HG02981 (cell line): ENCODE measurements around the gene FIGN.

ENCODE experiments used
- ATAC-seq: cut with Tn5 transposase; IDR thresholded peaks from one replicate; pipeline ENCODE4 v1.9.1; 2021; ENCODE audit warnings: mild to moderate bottlenecking, moderate library complexity; ENCODE audit not compliant: unreplicated experiment

FIGN gene, protein sequence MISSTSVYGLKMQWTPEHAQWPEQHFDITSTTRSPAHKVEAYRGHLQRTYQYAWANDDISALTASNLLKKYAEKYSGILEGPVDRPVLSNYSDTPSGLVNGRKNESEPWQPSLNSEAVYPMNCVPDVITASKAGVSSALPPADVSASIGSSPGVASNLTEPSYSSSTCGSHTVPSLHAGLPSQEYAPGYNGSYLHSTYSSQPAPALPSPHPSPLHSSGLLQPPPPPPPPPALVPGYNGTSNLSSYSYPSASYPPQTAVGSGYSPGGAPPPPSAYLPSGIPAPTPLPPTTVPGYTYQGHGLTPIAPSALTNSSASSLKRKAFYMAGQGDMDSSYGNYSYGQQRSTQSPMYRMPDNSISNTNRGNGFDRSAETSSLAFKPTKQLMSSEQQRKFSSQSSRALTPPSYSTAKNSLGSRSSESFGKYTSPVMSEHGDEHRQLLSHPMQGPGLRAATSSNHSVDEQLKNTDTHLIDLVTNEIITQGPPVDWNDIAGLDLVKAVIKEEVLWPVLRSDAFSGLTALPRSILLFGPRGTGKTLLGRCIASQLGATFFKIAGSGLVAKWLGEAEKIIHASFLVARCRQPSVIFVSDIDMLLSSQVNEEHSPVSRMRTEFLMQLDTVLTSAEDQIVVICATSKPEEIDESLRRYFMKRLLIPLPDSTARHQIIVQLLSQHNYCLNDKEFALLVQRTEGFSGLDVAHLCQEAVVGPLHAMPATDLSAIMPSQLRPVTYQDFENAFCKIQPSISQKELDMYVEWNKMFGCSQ

DNA sequence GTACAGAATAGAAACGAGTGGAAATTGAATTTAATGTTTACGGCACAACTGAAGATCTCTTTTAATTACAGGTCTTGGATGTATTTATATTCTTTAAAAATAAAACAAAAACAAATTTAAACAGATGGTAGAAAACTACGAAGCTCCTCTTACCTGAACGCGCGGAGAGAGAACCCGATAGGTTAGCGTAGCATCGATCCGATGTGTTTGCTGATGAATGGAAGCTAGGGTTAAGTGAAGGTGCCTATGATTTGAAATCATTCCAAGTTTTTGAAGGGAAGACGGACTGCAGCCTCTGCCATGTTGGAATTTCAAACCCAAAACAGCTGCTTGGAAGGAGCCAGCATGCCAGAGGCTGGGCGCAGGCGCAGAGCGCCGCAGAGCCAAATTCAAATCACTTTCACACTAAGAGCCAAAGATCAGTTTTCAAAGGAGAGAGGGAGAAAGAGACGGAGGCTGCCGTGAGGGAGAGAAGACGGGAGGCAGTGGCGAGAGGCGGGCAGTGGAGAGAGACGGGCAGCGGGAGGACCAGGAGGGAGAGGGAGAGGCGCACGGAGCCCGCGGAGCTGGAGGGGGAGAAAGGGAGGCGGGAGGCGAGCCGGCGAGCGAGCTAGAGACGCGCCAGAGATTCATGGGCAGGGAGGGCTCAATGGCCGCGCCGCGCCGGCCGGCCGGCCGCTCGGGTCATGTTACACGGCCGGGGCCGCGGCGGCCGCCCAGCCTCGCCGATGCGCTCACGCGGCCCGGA is at the start of gene FIGN:
Gene FIGN, minus strand, starts transcription at position 324 of the 748 bp plus-strand sequence. CDS start 1,081 bp downstream, outside the sequence.
- no peak for ATAC-seq

DNA sequence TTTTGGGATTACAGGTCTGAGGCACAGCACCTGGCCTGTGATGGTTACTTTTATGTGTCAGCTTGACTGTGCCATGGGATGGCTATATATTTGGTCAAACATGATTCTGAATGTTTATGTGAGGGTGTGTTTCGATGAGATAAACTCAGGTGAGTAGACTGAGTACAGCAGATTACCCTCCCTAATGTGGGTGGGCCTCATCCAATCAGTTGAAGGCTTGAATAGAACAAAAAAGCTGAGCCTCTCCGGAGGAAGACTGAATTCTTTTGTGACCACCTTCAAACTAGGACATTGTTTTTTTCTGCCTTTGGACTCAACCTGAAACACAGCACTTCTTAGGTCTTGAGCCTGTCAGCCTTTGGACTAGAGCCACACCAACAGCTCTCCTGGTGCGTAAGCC is 49.4 kb upstream of the FIGN start:
- no peak for ATAC-seq

DNA sequence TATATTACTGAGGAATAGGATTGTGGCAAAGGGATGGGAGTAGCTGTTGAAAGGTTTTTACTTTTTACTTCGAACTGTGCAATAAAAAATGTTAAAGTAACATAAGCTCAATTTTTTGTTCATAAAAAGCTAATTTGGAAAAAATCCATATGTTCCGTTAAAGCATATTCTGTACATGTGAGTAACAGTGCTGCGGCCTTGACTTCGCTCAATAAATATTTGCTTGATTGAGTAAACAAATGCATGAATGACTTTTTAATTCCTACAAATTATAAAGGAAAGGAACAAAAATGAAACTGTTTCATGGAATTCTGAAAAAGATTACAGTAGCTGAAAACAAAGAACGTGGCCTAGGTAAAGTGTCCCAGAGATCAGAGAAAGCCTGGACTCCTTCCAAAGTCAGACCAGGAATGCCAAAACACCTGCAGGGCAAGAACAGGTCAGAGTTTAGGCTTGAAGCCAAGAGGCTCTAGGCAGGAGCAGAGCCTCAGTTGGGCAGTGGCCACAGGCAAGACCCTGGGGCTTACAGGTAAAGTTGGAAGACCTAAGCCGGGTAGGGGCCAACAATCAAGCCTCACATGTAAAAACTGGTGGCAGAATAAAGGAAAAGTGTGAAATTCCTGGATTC is 44.3 kb upstream of the FIGN start:
- no peak for ATAC-seq

DNA sequence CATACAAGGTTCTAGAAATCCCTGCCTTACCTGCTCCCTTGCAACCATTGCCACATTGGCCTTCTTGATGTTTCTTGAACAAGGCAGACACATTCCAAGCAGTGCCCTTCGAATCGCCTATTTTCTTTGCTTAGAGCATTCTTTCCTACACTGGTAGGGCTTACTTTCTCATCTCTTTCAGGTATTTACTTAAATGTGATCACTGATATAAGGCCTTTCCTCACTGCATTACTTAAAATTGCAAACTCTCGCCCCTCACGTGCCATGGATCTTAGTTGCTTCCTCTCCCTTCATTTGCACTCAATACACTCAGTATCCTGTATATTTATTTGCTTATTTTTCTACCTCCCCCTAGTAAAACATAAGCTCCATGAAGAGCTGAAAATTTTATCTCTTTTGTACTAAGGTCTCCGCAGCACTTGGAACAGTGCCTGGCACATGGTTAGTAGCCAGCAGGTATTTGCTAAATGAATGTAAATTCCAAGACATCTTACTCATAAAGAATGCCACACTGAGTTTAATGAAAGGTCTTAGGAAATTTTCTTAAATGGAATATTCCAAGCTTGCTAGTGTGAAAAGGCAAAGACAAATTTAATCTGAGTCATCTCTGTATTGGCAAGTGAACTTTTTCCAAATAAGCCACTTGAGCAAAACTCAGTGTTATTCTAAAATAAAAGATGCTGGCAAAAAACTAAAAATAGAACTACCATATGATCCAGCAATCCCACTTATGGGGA is 42.4 kb upstream of the FIGN start:
- no peak for ATAC-seq

DNA sequence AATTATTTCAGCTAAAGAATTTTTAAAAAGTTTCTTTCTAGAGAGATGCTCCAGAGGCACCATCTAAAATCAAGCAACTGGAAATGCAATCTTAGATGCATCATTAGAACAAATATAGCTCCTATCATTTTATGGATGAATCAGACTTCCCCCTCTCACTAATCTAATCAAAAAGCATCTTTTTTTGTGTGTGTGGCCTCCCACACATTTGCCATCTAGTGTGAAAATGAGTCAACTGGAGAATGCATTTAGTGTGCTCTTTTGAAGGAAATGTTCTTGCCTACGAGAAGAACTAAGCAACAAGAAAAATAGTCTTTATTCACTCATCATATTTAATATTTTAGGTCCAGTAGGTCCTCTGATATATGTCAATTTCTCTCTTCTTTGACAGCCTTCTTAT is 39.5 kb upstream of the FIGN start:
- no peak for ATAC-seq

DNA sequence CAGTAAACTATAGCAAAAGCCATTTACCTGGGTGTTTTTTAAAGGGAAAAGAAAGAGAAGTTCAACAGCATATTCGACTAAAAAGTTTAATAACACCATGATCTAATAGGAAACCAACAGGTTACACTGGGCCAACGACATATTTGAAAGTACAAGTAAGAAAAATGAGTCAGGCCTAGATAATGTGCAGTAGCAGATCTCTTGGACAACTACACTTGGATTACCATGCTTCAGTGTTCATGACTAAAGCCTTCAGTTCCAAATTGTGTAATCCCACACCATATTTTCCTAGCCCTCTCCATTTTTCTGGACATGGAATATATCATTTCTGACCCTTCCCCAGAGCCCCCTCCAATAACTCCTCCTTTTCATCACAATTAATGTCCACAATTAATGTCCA is 39.1 kb upstream of the FIGN start:
- ATAC-seq: no peak

DNA sequence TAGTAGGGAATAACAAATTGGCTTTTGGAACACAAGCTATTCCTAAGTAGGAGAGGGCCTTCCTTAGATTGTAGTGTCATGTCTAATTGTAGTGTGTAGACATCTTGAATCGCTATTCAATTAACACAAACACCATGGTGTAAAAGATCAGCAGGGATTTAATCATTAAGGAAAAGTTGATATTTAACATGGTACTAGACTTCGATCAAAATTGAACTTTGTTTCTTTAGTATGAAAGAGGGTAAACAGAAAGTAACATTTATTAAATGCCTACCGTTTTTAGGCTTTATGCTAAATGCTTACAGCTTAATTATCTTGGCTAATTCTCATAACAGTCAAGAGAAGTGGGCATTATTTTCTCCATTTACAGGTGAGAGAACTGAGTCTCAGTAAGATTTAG is 37.5 kb upstream of the FIGN start:
- ATAC-seq: no peak

DNA sequence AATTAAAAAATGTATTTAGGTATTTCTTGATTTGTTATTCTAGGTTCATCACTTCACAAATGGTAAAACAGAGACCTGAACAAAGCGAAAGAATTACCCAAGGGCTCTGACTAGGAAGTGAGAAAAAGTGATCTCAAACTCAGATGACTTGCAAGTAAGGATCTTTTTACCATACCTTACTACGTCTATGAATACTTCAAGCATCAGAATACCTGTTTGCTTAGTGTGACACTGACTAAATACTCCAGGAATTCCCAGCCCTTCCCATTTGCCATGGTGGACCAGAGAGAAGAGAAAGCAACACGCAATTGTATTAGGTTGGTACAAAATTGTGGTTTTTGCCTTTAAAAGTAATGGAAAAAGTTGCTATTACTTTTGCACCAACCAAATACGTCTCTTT is 35.8 kb upstream of the FIGN start:
- ATAC-seq: no peak

DNA sequence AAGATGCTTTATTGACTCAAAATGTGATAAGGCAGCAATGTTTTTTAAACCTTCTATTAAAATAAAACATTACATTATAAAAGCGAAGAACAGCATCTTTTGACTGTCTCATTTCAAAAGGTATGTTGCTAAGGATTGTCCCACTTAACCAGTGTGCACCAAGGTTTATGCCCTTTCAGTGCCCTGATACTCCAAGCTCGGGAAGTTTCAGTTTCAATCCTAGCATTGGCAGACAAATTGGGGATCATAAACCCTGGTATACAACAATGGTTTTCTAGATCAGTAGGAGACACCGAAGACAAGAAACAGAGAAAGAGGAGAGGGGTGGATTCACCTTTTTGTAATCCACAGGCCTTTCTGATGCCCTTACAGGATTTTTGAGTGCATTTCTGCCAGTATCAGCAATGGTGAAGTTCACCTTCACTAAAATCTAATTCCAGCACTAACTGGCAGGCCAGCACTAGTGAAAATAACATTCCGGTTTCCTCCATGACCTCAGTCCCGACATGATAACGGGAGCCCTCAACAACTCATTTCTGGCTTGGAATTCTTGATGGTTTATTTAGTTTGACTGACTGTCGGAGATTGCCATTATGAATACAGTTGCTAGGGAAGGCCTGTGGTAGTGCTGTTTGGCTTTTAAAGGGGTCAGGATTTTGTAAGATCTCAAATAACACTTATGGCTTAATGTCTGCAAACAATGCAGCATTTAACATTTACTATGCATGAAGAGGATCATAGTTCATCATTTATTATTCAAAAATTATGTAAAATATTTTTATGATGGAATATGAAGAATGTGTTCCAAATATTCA is 33.3 kb upstream of the FIGN start:
- no peak for ATAC-seq

DNA sequence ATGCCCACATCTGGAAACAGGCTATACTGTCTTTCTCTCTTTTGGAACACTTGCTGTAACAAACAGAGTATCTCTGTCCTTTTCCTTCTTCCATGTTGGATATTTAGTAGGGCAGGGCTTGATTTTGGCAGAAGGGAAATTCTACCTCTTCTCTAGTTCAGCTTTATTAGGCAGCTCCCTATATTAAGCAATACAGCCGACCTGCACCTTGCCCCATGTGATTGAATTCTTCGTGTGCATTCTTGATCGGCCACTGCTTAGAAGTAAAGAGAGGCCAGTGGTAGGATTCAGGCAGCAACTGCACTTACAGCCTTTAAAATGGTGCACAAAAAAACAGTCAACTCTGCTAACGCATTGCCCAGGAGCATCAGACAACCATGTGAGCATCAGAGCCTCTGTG is 31.3 kb upstream of the FIGN start:
- no peak for ATAC-seq

DNA sequence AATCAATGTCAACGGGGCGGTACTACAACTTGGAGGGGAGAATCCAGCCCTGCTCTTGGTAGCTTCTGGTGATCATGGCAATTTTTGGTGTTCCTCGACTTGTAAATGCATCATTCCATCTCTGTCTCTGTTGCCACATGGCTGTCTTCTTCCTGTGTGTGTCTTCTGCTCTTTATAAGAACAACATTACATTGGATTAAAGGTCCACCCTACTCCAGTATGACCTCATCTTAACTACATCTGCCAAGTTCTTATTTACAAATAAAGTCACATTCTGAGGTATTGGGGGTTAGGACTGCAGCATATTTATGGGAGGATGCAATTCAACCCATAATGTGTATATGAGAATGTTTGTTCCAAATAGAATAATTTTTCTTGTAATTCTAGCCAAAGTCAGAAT is 28.8 kb upstream of the FIGN start:
- no peak for ATAC-seq

DNA sequence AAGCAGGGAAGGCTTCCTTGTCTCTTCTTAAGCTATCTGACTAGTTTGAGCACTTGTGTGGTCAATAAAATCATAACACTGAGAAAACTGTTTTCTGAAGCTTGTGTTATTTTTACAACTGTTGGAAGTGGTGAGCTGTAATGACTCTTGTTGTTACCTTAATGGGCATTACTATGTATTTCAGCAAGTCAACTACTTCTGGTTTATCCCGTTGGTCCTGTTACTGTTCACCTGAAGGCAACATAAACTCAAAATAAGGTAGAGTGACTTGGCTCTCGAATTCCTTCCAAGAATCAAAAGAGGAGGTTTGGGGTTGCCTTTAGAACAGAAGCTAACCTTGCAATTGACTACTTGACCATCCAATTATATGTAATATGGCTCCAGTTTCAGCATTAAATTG is 23.2 kb upstream of the FIGN start:
- ATAC-seq: no peak

DNA sequence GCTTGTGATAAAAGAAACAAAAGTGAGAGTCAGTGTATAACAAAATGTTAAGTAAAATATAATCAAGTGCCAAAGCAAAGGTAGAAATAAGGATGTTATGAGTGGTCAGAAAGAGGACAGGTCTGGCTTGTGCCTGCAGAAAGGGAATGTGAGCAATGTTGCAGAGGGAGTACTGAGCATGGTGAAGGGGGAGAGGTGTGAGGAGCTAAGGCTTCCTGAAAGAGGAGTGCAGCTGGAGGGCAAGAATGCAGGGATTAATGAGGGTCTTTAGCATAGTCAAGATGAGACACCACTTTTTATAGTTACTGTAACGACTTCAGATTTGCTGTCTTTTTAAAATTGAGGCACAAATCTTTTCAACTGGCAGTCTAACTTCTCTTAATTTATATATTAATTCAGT is 22.0 kb upstream of the FIGN start:
- ATAC-seq: no peak

DNA sequence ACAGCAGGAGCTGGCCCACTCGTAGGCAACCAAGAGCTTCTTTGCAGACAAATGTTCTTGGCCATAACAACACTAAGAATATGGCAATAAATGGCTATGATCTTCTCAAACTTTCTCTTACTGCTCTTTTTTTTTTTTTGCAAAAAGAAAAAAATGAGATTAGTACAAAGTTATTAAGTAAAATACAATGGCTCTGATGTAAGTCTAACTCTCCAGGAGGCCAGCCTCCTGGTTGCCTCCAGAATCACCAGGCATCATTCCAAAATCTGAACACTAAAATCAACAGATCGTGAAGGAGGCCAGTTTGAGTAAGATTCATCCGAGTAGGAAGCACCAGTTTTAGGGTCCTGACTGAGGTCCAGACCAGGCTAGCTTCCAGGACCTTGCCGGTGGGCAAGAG is 20.8 kb upstream of the FIGN start:
- no peak for ATAC-seq

DNA sequence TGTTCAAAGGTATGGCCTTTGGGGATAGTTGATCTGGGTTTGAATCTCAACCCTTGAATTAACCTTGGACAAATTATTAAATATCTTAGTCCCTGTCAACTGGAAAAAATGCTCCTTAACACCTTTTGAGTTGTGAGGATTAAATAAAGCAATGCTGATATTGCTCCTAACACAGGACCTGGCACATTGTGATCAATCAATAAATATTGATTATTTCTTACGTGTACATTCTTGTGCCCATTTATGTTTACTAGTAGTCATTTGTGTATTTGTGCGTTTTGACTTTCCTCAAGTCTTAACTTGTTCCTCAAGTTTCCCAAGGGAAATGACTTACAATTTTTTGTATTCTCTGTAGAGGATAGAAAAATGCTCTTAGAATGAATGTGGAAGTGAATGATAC is 19.6 kb upstream of the FIGN start:
- ATAC-seq: no peak

DNA sequence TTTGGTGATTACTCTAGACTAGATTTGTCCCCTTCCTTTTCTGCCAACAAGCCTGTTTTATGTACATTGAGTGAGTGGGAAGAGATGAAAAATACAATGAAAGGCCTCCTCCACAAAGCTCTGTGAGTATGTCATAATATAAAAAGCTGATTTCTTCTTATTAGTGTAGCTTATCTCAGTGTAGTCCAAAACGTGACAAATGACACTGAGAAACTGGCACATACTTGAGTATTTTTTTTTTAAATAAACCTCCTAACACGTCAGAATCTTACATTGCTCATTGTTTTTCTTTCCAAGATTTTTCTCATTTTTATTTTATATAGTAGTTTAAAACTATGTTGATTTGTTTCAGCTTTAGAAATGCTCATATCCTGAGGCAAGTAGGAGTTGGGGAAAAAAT is 17.9 kb upstream of the FIGN start:
- no peak for ATAC-seq

DNA sequence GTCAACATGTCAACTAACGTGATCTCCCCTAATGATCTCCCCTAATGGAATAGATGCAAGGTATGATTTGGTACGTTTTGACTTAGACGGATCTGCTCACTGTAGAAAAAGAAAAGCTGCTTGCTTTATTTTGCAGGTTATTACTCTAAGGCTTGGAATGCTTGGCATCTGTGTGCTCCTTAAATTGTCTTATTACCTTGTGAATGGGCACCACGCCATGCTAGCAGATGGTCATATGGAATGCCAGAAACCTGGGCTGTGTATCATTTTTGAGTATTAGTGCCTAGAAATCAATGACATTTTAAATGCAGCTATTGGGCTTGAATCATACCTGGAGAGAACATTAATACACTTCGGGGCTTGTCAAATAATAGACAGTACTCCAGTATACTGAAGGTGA is 16.5 kb upstream of the FIGN start:
- no peak for ATAC-seq

DNA sequence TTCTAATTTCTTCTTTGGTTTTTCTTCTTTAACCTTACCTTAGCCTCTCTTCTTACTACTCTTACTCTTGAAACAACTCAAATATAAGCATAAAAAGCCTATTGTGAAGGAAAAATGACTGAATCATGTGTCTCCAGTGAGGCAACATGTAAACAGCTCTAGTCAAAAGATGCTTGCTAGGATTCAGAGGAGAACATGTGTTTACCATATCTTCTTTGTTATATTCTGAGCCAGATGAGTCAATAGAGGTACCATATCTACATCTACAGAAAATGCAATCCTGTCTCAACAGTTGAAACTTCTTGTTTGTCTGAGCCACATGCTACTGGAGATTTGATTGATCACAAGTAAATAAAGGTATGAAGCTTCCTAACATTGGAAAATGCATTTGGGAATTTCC is 15.9 kb upstream of the FIGN start:
- ATAC-seq: no peak

DNA sequence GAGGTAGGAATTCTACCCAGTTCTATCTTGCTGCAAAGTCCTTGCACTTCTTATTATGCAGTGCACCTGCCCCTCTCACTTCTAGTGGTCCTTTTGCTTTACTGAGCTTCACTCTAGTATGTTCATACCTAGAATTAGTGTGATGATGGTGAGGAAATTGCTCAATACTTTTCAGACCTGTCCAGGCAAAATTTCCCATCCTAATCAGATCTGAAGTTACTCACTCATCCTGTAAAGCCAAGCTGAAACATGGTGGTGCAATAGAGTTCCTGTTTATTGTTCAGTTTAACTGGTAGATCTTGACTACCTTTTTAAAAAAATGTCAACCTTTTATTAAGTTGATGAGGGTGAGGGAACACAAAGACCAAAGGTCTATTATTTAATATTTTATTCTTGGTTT is 12.6 kb upstream of the FIGN start:
- no peak for ATAC-seq

DNA sequence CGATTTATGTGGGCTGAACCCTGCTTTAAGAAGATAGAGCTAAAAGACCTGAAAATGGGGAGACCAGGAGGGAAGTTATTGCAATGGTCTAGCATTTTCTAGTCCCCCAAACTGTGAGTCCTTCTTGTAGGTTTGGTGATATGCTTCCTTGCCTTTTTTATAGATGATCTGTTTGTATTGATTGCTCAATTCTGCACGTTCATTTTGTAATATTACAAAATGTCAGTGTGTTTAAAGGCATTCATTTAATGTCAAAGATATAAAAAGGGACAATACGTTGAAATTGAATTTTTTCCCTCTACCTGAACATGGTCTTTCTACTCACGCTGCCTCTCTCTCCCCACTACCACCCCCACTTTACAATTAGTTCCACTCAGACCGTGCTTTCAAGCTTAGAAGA is 5.6 kb upstream of the FIGN start:
- ATAC-seq: no peak
